ENCODE results near the gene ANKLE1.

The ANKLE1 gene

DNA sequence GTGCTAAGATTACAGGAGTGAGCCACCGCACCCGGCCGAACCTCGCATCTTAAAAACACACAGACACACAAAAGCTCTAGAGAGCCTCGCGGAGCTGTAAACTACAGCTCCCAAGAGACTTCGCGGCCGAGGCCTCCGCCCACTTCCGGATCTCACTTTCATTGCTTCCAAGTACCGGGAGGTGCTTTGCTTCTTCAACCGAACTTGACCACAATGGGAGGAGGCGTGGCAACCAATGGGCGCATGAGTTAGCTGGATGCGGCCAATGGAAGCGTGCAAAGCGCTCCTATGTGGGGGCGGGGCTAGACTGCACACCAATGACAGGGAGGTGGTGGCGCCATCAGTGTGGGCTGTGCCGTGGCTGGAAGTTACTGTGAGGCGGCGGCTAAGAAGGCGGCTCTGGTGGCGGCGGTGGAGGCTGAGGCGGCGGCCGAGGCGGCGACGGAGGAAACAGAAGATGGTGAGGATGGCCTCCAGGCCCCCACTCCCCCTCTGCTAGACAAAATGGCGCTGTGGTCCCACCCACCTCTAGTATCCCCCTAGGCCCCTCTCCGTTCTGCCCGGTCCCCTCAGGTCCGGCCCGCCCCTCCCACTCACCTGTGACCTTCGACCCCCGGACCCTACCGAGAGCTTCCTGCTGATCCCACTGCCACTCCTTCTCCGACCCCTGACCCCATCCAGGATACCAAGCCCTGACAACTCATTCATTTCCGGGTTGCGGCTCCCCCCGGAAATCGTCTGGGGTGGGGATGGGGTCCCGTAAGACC, 27.7 kb downstream of the ANKLE1 start, which contains the start of gene DDA1:
Gene DDA1 (plus strand): TSS at position 366 of the 767 bp plus-strand sequence. CDS start 92 bp downstream, at position 458.
- DNase-seq: peak; percentile 99

GRCh38 chr19:17309965-17310461, 28.3 kb downstream of the ANKLE1 start:
- DNase-seq: no peak

DNA sequence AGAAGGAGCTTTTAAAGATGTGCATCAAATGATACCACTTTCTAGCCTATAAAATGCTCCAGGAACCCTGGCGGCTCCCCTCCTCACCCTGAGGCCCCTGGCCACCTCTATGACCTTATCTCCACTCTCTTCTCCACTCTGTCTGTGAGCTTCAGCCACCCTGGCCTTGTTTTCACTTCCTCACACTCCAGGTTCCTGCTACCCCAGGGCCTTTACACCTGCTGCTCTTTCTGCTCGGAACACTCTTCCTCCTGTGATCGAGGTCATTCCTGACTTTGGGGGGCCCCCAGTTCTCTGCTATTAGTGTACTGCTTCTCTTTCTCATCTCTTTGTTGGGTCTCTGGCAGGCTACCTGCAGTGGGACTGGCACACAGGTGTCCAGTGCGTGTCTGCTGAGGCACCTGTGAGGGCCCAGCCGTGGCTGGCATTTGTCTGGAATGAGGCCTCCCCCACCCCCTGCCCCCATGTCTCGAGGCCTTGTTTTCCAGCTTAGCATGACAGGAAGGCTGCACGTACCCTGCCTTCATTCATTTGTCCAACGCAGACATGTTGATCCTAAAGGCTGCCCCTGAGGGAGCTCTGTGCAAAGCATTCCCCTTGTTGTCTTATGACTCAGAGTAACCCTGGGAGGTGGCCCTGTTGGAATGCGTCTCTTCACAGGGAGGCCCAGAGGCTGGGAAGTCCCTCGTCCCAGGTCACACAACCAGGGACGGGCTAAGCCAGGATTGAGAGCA, 29.9 kb downstream of the ANKLE1 start:
- DNase-seq: no peak

GRCh38 chr19:17312189-17313113, 30.8 kb downstream of the ANKLE1 start:
- no peak for DNase-seq

DNA sequence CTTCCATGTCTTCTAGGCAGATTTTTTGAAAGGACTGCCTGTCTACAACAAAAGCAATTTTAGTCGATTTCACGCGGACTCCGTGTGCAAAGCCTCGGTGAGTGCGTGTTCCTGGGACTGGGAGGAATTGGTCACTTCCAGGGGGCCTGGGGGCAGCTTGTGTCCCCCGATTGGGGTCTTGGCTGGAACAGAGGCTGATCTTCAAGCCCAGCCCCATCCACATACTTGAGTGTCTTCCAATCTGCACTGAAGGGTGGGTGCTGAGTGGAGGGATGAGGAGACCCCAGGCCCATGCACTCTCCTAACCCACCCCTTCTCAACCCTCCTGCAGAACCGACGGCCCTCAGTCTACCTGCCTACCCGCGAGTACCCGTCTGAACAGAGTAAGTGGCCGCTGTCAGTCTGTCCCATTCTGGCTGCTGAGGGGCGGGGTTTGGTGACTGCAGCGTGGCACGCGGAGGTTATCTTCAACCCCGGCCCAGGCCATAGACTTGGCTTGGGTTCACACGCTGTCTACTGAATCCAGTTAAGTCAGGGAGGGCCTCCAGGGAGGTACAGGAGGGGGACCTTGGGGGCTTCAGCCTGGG, 32.4 kb downstream of the ANKLE1 start:
- no peak for DNase-seq

DNA sequence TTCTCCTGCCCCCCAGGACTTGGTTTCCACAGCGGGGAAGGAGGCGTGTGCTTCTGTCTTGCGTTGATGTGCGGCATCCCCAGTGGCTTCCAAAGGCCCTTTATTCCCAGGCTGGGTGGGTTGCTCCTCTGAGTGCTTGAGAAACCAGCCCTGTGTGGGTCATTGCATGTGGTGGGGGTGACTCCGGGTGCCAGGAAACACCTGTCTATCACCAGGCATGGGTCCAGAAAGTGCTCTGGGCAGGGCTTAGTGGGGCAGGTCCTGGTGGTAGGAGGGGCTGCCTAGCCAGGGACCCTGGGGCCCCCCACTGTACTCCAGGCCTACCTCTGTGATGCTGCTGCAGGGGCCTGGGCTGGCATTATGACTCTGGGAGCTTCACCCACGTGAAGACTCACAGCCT, 37.3 kb downstream of the ANKLE1 start:
- no peak for DNase-seq

DNA sequence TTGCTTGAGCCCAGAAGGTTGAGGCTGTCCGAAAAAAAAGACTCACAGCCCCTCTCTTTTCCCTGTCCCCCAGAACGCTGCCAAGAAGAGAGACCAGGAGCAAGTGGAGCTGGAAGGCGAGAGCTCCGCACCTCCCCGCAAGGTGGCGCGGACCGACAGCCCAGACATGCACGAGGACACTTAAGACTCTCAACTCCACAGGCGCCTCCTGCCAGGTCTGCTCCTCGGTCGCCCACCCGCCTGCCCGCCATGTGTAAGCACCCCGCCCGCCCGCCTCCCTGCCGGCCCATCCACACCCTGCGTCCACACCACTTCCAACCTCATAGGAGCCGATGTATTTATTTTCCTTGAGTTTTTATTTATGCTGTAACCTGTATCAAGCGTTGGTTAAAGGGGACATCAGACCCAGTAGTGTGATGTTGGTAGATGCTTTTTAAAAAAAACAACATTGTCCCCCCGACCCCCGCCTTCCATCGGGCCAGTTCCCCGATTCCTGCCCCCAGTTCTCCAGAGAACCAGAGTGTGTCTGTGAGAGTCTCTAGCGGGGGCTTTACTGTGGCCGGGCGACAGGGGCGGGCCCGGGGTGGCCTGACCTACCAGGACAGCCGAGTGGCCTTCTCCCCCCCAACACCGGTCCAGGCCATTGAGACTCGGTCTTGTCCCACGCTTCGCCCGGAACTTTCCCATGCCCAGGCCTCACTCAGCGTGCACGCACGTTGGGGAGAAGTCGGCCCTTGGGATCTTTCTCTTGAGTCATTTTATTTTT, 38.0 kb downstream of the ANKLE1 start:
- no peak for DNase-seq

DNA sequence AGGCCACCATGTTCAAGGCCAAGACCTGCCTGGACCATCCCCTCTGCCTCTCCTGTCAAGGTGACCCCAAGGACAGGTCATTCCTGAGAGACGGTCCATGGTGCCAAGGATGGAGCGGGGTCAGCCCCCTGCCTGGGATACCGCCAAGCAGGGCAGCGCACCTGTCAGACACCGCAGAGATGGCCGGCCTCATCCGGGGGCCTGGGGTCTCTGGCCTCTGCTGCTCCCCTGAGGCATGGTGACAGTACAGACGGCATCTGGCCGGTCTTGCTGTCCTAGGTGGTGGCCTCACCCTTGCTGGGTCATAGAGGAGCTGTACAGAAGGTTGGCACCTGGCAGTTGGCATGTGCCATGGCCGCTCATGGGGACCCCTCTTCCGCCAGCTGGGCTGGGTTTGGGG, 38.7 kb downstream of the ANKLE1 start:
- no peak for DNase-seq

- DNase-seq: no peak
These were observed 40.2 kb downstream of the ANKLE1 start for GRCh38 chr19:17321655-17322489.

GRCh38 chr19:17322854-17323253, 41.2 kb downstream of the ANKLE1 start:
- no peak for DNase-seq

DNA sequence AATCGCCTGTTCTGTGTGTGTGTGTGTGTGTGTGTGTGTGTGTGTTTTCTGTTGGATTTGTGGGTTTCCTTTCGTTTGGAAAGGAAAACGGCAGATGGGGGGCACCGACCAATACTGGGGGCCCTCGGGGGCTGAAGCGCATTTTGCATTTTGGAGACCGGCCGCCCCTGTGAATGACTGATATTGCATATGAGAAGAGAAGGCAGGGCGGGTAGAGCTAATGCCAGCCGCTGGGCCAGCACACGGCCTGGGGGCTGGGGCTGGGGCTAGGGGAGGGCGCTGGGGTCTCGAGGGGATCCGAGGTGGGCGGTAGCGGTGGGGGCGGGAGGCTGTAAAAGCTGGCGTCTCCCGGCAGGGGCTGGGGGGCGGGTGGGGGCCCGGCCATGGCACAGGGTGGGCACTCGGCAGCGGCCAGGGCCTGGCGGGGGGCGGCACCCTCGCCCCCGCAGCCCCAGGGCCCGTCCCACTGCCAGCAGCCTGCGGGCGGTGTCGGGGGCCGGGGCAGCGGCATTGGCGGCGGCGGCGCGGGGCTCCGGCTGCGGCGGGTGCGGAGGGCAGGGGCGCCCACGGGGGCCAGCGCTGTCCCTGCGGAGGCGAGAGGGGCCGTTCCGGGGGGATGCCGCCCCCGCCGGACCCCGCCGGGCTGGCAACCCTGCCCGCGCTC, 41.7 kb downstream of the ANKLE1 start:
- no peak for DNase-seq

DNA sequence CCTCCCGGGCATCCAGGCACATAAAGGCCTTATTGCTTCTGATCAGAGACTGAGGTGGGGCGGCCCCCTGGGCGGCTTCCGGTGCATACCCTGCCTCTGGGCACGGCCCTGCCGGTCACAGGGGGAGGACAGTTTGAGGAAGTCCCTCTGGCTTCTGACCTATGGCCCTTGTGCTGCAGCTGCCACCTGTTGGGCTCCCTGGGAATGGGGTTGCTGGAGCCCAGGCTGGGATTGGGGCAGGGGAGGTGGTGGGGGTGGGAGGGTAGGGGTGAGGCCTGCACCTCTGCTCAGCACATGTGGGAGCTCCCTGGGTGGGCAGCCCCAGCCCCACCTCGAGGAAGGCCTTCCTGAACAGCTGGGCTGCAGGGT, 42.2 kb downstream of the ANKLE1 start:
- no peak for DNase-seq

GRCh38 chr19:17324357-17325114, 42.8 kb downstream of the ANKLE1 start:
- DNase-seq: no peak

- no peak for DNase-seq
These were observed 43.4 kb downstream of the ANKLE1 start for GRCh38 chr19:17325133-17325532.

GRCh38 chr19:17325881-17326594, 44.3 kb downstream of the ANKLE1 start:
- no peak for DNase-seq

GRCh38 chr19:17326595-17326966, 44.9 kb downstream of the ANKLE1 start:
- no peak for DNase-seq

DNA sequence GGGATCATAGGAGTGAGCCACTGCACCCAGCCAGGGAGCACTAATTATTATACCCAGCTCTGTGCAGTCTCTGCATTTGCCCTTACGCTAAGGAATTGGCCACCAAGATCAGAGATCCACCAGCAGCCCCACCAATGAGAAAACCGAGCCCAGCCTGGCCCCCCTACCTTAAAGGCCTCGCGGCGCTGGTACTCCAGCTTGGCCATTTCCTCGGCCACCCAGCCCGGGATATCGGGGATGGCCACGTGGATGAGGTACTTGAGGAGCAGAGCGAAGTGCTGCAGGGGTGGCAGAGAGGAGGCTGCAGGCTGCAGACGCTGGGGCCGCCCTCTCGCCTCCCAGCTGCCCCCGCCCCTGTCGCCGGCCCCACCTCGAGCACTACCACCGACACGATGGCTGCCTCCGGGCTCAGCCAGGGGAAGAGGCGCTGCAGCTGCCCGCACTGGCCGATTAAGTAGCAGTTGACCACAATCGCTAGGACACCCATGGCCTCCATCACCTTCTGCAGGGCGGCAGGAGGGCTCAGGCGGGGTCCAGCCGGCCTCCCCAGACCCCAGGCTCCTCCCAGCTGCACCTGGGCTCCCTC, 45.5 kb downstream of the ANKLE1 start:
- no peak for DNase-seq
